HG03095 (cell line): ENCODE measurements around the gene C6orf132.
"Not testable (repeated sequence)": the region's sequence is repeated elsewhere in the genome, so short reads cannot be mapped to it uniquely, and the experiment has no call there.

Source experiments
- ATAC-seq: cut with Tn5 transposase; IDR thresholded peaks from one replicate; pipeline ENCODE4 v1.9.1; 2021; ENCODE audit warnings: moderate library complexity; ENCODE audit not compliant: unreplicated experiment

C6orf132 gene

GRCh38 chr6:42142118-42142835, at the start of gene C6orf132:
Gene C6orf132 (minus strand): TSS chr6:42142620. CDS start chr6:42142444, 176 bp downstream.
- no peak for ATAC-seq

GRCh38 chr6:42190554-42191183, 48.2 kb upstream of the C6orf132 start:
- no peak for ATAC-seq

GRCh38 chr6:42188406-42188805, 46.0 kb upstream of the C6orf132 start:
- ATAC-seq: no peak

- ATAC-seq: no peak
Observed at GRCh38 chr6:42185597-42185996, 43.2 kb upstream of the C6orf132 start.

GRCh38 chr6:42184475-42184874, 42.1 kb upstream of the C6orf132 start:
- no peak for ATAC-seq

- ATAC-seq: no peak
Observed at GRCh38 chr6:42182101-42182500, 39.7 kb upstream of the C6orf132 start.

- ATAC-seq: no peak
Observed at GRCh38 chr6:42179945-42180313, 37.5 kb upstream of the C6orf132 start.

GRCh38 chr6:42179261-42179944, 37.0 kb upstream of the C6orf132 start:
- ATAC-seq: no peak

GRCh38 chr6:42177514-42178364, 35.3 kb upstream of the C6orf132 start:
- no peak for ATAC-seq

GRCh38 chr6:42176981-42177380, 34.6 kb upstream of the C6orf132 start:
- no peak for ATAC-seq

GRCh38 chr6:42175860-42176259, 33.4 kb upstream of the C6orf132 start:
- ATAC-seq: no peak

GRCh38 chr6:42173101-42173500, 30.7 kb upstream of the C6orf132 start, which contains the start of gene GUCA1A:
Gene GUCA1A (plus strand): TSS chr6:42173364. CDS start chr6:42173614, 250 bp downstream.
- ATAC-seq: no peak

GRCh38 chr6:42171813-42172581, 29.6 kb upstream of the C6orf132 start:
- ATAC-seq: no peak

- ATAC-seq: not testable (repeated sequence)
Observed at GRCh38 chr6:42169780-42170179, 27.4 kb upstream of the C6orf132 start.

- ATAC-seq: no peak
Observed at GRCh38 chr6:42168650-42169049, 26.2 kb upstream of the C6orf132 start.

- ATAC-seq: no peak
Observed at GRCh38 chr6:42166444-42167141, 24.2 kb upstream of the C6orf132 start.

- ATAC-seq: no peak
Observed at GRCh38 chr6:42165016-42165415, 22.6 kb upstream of the C6orf132 start.

- ATAC-seq: no peak
Observed at GRCh38 chr6:42163981-42164380, 21.6 kb upstream of the C6orf132 start.

- ATAC-seq: no peak
Observed at GRCh38 chr6:42162812-42163211, 20.4 kb upstream of the C6orf132 start.

- no peak for ATAC-seq
Observed at GRCh38 chr6:42162384-42162783, 20.0 kb upstream of the C6orf132 start.
